PC-9 (cell line): ENCODE results near the gene ALMS1. TPM values are rescaled to one million over a fixed set of nuclear protein-coding genes. Genes with fewer than 3 reads are reported as not detected.

Experiments used
- BruUV-seq: library from RNA; stranded (reverse); fragments of 400-500 nt; replicated peaks from 2 replicates; lab custom pipeline; 2021; lab: Mats Ljungman, UMichigan
- CTCF ChIA-PET: fragments of 300-600 bp; sonication (Branson Sonifier 250); formaldehyde crosslinking; loops from one replicate; lab custom pipeline; 2022; ENCODE audit warnings: antibody characterized with exemption; lab: Charles Lee
- POLR2A ChIA-PET: fragments of 300-600 bp; sonication (Branson Sonifier 250); formaldehyde crosslinking; loops from one replicate; lab custom pipeline; 2022; ENCODE audit warnings: antibody characterized with exemption; ENCODE audit not compliant: unreplicated experiment; lab: Charles Lee
- DNase-seq, 2 experiments: peaks; one replicate each; pipeline versions ENCODE4 v3.0.0 to v3.0.0-alpha.2; 2015 to 2022; ENCODE audit warnings: mixed read lengths in 1 of 2
- H2AFZ ChIP-seq: fragments of 200-600 bp; sonication (generic); 2 replicates; pipeline ENCODE4 v1.8.1; 2017; ENCODE audit warnings: antibody characterized with exemption
- H3F3A ChIP-seq: fragments of 200-600 bp; sonication (generic); 2 replicates; pipeline ENCODE4 v1.8.1; 2017; ENCODE audit warnings: antibody characterized with exemption, mild to moderate bottlenecking, low read depth; ENCODE audit not compliant: insufficient read depth
- H3K27ac ChIP-seq: fragments of 200-600 bp; sonication (generic); 2 replicates; pipeline ENCODE4 v1.6.1; 2016; ENCODE audit warnings: mixed run types
- H3K27me3 ChIP-seq: fragments of 200-600 bp; sonication (generic); 2 replicates; pipeline ENCODE4 v1.6.1; 2016; ENCODE audit warnings: low read depth, mixed run types; ENCODE audit not compliant: insufficient read depth
- H3K36me3 ChIP-seq: fragments of 200-600 bp; sonication (generic); 2 replicates; pipeline ENCODE4 v1.6.1; 2016; ENCODE audit warnings: low read depth, mixed run types
- H3K4me1 ChIP-seq: fragments of 200-600 bp; sonication (generic); replicated peaks from 2 replicates; pipeline ENCODE4 v1.6.1; 2016; ENCODE audit warnings: mixed run types; ENCODE audit not compliant: insufficient read depth
- H3K4me2 ChIP-seq: fragments of 200-600 bp; sonication (generic); 2 replicates; pipeline ENCODE4 v1.6.1; 2017; ENCODE audit warnings: mixed run types
- H3K4me3 ChIP-seq: fragments of 200-600 bp; sonication (generic); 2 replicates; pipeline ENCODE4 v1.6.1; 2016; ENCODE audit warnings: mixed run types
- H3K79me2 ChIP-seq: fragments of 200-600 bp; sonication (generic); 2 replicates; pipeline ENCODE4 v1.6.1; 2017; ENCODE audit warnings: low read depth, mixed run types
- H3K9me2 ChIP-seq: fragments of 200-600 bp; sonication (generic); 2 replicates; pipeline ENCODE4 v1.8.1; 2017; ENCODE audit warnings: mild to moderate bottlenecking; ENCODE audit not compliant: insufficient read depth
- H3K9me3 ChIP-seq: fragments of 200-600 bp; sonication (generic); 2 replicates; pipeline ENCODE4 v1.8.1; 2016; ENCODE audit warnings: low read depth; ENCODE audit not compliant: insufficient read depth
- H4K20me1 ChIP-seq: fragments of 200-600 bp; sonication (generic); 2 replicates; pipeline ENCODE4 v1.8.1; 2017; ENCODE audit not compliant: insufficient read depth
- CTCF ChIP-seq: fragments of 200-600 bp; sonication (generic); conservative IDR thresholded peaks from 2 replicates; pipeline ENCODE4 v1.6.1; 2017; ENCODE audit warnings: mixed run types, antibody characterized with exemption, mild to moderate bottlenecking, moderate library complexity
- EZH2 ChIP-seq: fragments of 200-600 bp; sonication (generic); IDR thresholded peaks from 2 replicates; pipeline ENCODE4 v1.8.0; 2017; ENCODE audit warnings: antibody characterized with exemption, low read depth
- intact Hi-C: fragments of 100-400 bp; cut with micrococcal nuclease; formaldehyde crosslinking; loops from one replicate; pipeline ENCODE4 v1.10.0; 2022; ENCODE audit not compliant: unreplicated experiment
- total RNA-seq: library from RNA; stranded (reverse); gene quantifications from 2 replicates; pipeline ENCODE4 v1.2.3, GENCODE V29; 2021

The ALMS1 gene
- total RNA-seq, 1 experiment from 2014 or later, result 16.7 TPM

GRCh38 chr2:73610111-73610510, 224.5 kb downstream of the ALMS1 start:
- no peaks in the 10 kb centered on the region for H3K27me3 ChIP-seq
- DNase-seq, result no peak
- H3K4me2 ChIP-seq, result no peak overlapping the region
- no TSS peak for BruUV-seq
- no peaks in the 10 kb centered on the region for H3K4me1 ChIP-seq
- ChIA-PET CTCF (no interaction called here), POLR2A (no interaction called here)
- intact Hi-C loops, result no loop called here
- no peaks in the 10 kb centered on the region for H4K20me1 ChIP-seq
- H3K79me2 ChIP-seq, result no peaks in the 10 kb centered on the region
- TF ChIP-seq CTCF (no peak), EZH2 (no peak)
- H3K36me3 ChIP-seq, result no peaks in the 10 kb centered on the region
- H3F3A ChIP-seq, result no peaks in the 10 kb centered on the region
- H3K27ac ChIP-seq, result no peak overlapping the region
- H3K9me3 ChIP-seq, result no peaks in the 10 kb centered on the region
- no peak overlapping the region for H3K4me3 ChIP-seq
- H2AFZ ChIP-seq, result no peak overlapping the region
- H3K9me2 ChIP-seq, result no peaks in the 10 kb centered on the region

GRCh38 chr2:73611193-73611592, 225.6 kb downstream of the ALMS1 start:
- intact Hi-C loops, result no loop called here
- no peaks in the 10 kb centered on the region for H3K36me3 ChIP-seq
- BruUV-seq, result no TSS peak
- no peak overlapping the region for H3K4me3 ChIP-seq
- no peaks in the 10 kb centered on the region for H3K9me3 ChIP-seq
- no peaks in the 10 kb centered on the region for H4K20me1 ChIP-seq
- no peaks in the 10 kb centered on the region for H3K9me2 ChIP-seq
- no peaks in the 10 kb centered on the region for H3K4me1 ChIP-seq
- no peak overlapping the region for H2AFZ ChIP-seq
- TF ChIP-seq EZH2 (no peak), CTCF (no peak)
- H3K27ac ChIP-seq, result no peak overlapping the region
- CTCF ChIA-PET, result no interaction called here
- H3K27me3 ChIP-seq, result no peaks in the 10 kb centered on the region
- no peak for DNase-seq
- no peak overlapping the region for H3K4me2 ChIP-seq
- no peaks in the 10 kb centered on the region for H3F3A ChIP-seq
- POLR2A ChIA-PET, result interaction anchor here (0.6 kb wide), 1 partner anchor 953 kb away, joined by 4 read pairs; no protein-coding TSS in a partner anchor
- H3K79me2 ChIP-seq, result no peaks in the 10 kb centered on the region

GRCh38 chr2:73611867-73612266, 226.2 kb downstream of the ALMS1 start:
- H3K27ac ChIP-seq, result no peak overlapping the region
- H3K9me2 ChIP-seq, result no peaks in the 10 kb centered on the region
- BruUV-seq, result no TSS peak
- ChIA-PET POLR2A (no interaction called here), CTCF (no interaction called here)
- H3K36me3 ChIP-seq, result no peaks in the 10 kb centered on the region
- no peak overlapping the region for H3K4me3 ChIP-seq
- no peak overlapping the region for H3K4me2 ChIP-seq
- H3K9me3 ChIP-seq, result no peaks in the 10 kb centered on the region
- no peaks in the 10 kb centered on the region for H3F3A ChIP-seq
- H3K4me1 ChIP-seq, result no peaks in the 10 kb centered on the region
- no peak for DNase-seq
- intact Hi-C loops, result no loop called here
- H3K27me3 ChIP-seq, result no peaks in the 10 kb centered on the region
- no peak overlapping the region for H2AFZ ChIP-seq
- H3K79me2 ChIP-seq, result no peaks in the 10 kb centered on the region
- no peak for TF ChIP-seq CTCF
- TF ChIP-seq EZH2, result no peak
- no peaks in the 10 kb centered on the region for H4K20me1 ChIP-seq
